Activated naive CD8-positive, alpha-beta T cell treated with anti-CD3 and anti-CD28 coated beads, Interleukin-2, amount 50 U/mL, for 16 hours (primary cell): ENCODE data around the gene FUT8.
"Not testable (repeated sequence)": the region's sequence is repeated elsewhere in the genome, so short reads cannot be mapped to it uniquely, and the experiment has no call there.

Experiments used
- DNase-seq: peaks from one replicate; pipeline ENCODE4 v3.0.0-alpha.2; 2020; ENCODE audit warnings: low read depth, low spot score

The FUT8 gene

DNA sequence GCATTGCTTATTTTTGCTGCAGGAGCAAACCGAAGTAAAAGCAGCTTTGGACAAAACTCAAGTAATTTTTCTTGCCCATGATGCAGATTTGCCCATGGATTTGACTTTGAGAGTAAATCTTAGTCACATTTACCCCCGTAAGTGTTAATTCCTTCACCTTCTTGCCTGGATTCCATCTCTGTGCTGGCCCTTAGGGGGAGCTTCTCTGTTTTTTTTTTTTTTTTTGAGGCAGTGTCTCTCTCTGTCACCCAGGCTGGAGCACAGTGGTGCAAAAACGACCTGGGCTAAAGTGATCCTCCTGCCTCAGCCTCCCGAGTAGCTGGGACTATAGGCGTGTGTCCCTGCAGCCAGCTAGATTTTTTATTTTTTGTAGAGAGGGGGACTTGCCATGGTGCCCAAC is 210.2 kb downstream of the FUT8 start:
- no peak for DNase-seq

DNA sequence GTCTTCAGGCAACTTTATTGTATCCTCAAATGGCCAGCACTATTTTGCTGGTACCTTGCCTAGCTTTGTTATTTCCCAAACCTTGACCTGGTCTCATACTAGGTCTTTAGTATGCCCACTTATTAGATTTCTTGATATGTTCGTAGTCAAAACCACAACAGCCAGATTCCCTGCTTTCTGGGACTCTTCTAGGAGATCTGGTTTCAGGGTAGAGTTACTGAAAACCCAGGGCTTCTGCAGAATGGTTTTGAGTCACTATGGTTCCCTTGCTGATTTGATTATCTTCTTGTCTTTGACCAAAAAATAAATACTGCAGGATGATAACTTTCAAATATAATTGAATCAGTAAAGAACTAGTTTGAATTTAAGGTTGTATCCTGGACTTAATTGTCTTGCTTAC is 211.2 kb downstream of the FUT8 start:
- DNase-seq, result no peak

DNA sequence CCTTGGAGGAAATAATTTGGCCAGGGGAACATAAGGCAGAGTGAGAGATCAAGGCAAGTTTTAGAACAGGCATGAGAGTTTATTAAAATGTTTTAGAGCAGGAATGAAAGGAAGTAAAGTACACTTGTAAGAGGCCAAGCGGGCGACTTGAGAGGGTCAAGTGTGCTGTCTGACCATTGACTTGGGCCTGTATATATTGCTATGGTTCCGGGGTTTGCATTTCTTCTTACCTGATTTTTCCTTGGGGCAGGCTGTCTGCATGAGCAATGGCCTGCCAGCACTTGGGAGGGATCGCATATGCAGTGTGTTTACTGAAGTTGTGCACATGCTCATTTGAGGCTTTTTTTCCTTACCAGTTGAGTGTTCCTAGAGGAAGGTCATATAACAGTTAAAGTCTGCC is 214.8 kb downstream of the FUT8 start:
- DNase-seq, result no peak

DNA sequence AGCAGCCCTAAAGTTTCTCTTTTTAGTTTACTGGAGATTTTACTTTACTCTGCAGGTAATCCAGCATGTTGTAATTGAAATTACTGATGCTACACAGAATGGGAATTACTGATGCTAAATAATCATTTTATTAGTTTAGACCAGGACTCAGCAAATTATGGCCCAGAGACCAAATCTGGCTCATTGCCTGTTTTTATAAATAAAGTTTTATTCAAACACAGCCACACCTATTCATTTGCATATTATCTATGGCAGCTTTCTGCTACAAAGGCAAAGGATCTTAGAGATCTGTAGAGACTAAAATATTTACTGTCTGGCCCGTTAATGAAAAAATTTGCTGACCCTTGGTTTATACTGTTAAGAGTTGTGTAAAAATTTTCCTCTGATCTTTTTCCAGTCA is 216.1 kb downstream of the FUT8 start:
- no peak for DNase-seq

- DNase-seq, result no peak
These were observed 218.5 kb downstream of the FUT8 start for GRCh38 chr14:65631040-65631439.

- no peak for DNase-seq
These were observed 220.0 kb downstream of the FUT8 start for GRCh38 chr14:65632487-65632886.

- DNase-seq, result not testable (repeated sequence)
These were observed 221.1 kb downstream of the FUT8 start for GRCh38 chr14:65633666-65634065.

DNA sequence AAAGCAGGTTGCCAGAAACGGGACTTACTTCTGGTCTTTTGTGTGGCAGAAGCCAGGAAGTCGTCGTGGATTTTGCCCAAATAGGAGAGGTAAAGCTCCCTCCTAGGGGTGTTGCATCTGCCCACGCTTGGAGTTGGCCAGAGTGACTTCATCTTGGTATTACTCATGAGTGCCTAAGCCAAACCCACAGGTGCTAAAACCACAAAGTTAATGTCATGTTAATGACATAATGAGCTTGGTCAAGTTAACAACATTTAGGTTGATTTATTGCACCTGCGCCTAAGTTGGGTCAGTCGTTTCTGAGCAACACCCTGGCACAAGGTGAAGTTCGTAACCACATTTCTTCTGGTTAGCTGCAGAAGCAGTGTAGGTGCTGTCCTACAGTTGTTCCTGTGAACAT is 225.2 kb downstream of the FUT8 start:
- DNase-seq, result no peak

DNA sequence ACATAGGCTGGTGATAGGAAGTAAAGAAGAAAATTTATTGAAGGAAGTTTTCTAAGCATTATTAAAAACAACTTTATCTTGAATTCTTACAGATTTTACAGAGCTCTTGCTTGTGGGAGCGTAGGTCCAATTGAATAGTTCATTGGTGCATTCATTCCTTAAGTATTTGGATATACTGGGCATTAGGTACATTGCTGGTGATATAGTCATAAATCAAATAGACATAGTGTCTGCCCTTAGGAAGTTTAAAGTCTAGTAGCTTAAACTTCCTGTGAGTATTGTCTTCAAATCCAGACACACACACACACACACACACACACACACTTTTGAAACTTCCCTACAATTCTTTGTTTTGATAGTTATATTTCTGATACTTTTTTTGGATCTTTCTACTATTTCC is 226.7 kb downstream of the FUT8 start:
- no peak for DNase-seq

GRCh38 chr14:65650826-65651225 is 238.3 kb downstream of the FUT8 start:
- no peak for DNase-seq

DNA sequence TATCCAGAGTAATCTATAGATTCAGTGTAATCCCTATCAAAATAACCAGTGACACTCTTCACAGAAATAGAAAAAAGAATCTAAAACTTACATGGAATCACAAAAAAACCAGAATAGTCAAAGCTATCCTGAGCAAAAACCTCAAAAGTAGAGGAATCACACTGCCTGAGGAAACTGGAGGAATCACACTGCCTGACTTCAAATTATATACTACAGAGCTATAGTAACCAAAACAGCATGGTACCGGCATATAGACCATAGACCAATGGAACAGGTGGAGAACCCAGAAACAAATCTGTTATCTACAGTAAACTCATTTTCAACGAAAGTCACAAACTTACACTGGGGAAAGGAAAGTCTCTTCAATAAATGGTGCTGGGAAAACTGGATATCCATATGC is 244.0 kb downstream of the FUT8 start:
- no peak for DNase-seq

- DNase-seq, result no peak
These were observed 245.7 kb downstream of the FUT8 start for GRCh38 chr14:65658202-65658601.

DNA sequence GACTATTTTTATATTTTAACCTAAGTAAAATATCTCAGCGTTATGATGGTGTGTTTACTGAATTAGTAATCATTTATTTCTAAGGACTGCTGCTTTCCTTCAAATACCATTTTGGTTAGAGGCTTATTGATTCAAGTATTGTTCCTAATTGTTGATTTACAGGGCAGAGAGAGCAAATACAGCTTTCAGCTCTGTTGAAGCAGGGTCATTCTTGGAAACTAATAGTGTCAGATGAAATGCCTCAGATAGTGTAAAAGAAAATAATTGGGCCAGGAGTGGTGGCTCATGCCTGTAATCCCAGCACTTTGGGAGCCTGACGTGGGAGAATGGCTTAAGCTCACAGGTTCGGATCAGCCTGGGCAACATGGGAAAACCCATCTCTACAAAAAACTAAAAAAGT is 249.3 kb downstream of the FUT8 start:
- DNase-seq, result no peak

DNA sequence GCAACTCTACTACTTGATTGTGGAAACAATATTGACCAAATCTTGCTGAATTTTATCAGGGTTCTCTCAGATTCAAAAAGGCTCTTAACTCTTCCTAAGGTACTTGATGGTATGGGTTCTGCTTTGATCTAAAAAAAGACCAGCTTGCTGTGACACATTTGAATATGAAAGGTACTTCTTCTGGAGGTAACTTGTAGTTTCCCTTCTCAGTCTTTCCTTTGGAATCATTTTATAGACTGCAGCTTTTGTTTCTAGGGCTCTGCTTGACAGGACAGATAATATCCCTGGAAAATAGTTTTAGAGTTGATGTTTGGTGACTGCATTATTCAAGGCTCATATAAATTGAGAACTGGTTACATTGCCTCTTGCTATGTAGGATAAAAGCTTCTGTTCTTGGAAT is 251.9 kb downstream of the FUT8 start:
- DNase-seq, result no peak

DNA sequence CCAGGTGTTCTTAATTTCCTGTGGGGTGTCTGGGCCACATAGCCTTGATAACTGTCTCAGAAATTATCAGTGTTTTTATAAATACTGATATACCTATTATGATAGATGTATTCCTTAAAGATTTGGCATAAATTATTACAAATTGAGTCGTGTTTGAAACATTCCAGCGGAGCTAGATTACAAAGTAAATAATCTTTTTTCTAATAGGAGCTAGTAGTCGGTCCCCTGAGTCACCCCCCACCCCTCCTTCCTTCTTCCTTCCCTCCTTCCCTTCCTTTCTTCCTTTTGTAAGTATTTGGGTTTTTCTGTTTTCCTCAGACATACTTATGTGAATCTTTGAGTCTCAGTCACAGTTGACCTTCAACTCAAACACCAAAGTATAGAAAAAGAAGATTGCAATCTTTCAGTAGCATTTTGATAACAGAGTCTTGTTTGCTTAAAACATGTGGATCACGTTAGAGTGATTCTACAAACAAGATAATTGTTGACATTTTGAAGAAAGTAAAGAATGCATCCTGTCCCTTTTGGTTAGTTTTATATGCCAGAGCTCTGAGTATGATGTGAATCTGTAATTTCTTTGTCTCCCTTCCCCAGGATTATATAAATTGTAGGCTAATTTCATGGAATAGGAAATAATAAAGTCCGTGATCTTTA is 264.0 kb downstream of the FUT8 start:
- DNase-seq, result no peak

- DNase-seq, result no peak
These were observed 273.0 kb downstream of the FUT8 start for GRCh38 chr14:65685572-65685971.

- no peak for DNase-seq
These were observed 274.2 kb downstream of the FUT8 start for GRCh38 chr14:65686761-65687160.

DNA sequence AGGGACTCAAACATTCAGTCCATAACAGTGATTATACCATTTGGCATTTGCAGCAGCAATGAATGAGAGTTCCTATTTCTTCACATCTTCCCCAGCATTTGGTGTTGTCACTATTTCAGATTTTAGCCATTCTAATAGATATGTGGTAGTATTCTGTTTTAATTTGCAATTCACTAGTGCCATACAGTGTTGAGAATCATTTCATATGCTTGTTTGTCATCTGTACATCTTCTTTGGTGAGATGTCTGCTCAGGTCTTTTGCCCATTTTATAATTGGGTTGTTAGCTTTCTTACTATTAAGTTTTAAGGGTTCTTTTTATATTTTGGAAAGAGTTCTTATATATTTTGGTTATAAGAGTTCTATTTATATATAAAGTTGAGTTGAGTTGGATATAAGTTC is 276.5 kb downstream of the FUT8 start:
- no peak for DNase-seq

- not testable (repeated sequence) for DNase-seq
These were observed 280.0 kb downstream of the FUT8 start for GRCh38 chr14:65692566-65692965.

DNA sequence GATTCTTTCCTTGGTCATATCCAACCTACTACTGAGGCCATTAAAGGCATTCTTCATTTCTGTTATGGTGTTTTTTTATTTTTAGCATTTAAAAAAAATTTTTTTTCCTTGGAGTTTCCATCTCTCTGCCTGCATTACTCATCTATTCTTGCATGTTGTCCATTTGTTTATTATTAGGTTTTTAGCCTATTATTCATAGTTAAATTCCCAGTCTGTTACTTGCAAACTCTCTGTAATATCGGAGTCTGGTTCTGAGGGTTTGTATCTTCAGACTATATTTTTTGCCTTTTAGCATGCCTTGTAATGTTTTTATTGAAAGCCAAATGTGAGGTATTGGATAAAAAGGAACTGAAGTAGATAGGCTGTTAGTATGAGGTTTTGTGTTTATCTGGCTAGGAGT is 284.3 kb downstream of the FUT8 start:
- DNase-seq, result no peak

- no peak for DNase-seq
These were observed 291.0 kb downstream of the FUT8 start for GRCh38 chr14:65703521-65703920.

DNA sequence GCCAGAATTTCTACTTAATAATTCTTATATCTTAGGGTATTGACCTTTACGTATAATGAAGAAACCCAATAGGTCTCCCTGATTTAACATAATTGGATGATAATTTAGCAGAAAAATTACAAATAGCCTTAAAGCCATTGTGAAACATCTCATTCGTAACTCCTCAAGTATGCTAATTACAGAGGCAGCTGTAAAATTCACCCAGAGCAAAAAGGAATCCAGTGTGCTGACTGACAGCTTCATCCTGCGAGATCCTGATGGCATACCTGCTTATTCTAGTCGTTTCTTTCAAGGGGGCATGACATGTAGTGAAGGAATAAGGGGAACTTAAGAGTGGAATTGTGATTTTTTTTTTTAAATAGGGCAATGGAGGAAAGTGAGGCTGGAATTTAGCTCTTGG is 291.5 kb downstream of the FUT8 start:
- no peak for DNase-seq

- no peak for DNase-seq
These were observed 291.9 kb downstream of the FUT8 start for GRCh38 chr14:65704437-65704836.

- no peak for DNase-seq
These were observed 292.3 kb downstream of the FUT8 start for GRCh38 chr14:65704850-65705249.
